ENCODE results near the gene PPP1R1B. TPM values are rescaled to one million over a fixed set of nuclear protein-coding genes. Genes with fewer than 3 reads are reported as not detected.

The PPP1R1B gene
- total RNA-seq, 1 experiment from 2014 or later, result not detected

DNA sequence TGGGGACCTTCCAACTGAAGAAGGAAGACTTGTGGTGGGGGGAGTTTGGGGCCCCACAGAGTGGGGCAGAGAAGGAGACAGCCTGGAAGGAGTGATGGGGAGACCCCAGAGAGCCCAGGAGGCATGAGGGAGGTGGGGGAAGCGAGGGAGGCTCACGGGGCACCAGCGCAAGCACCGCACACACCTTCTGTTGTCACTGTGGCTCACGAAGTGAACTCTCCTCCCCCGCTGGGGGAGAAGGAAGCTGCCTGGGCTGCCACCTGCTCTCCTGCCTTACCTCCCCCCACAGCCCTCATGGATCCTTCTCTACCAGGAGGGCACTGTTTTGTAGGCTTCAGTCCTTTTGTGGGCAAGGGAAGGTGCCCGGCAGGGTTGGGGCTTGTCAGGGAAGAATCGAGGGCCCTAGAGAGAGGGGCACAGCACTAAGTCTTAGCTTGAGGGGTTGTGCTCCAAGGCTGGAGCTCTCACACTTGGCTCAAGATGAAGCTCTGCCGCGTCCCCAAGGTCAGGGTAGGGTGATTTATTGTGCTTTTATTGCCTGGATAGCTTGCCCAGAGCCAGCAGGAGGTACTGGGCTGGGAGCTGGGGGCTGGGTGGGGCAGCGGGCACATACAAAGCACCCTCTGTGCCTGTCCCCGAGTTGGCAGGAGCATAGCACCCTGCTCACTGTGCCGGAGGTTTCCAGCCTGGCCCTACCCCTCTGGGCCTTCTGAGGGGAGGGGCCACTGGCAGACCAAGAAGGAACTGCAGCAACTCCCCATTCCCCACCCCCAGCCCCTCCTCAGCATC lies 5.6 kb downstream of the PPP1R1B start:
- no peak for DNase-seq (ENCODE audit: low read depth)

- DNase-seq (ENCODE audit: low read depth), result no peak
Measured at GRCh38 chr17:39633570-39634183, 6.9 kb downstream of the PPP1R1B start.

DNA sequence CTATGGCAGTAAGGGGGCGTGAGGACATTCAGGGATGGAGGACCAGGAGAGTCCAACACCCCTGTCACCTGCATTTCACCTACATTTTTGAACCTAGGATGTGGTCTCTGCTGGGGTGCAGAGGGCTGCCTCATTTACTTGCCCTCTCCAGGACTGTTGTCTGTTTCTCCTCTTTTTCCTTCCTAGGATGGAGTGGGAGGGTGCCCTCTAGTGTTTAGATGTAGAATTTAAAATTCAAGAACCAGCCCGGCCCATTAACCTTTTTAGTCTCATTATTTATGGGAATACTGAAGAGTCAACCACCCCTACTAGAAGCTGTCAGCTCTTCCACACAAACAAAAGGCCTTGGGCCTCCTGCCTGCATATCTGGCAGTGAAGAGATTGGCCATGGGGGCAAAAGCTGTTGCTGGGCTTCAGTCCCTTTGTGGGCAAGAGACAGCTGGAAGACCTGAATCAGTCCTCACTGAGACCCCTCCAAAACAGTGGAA lies 7.7 kb downstream of the PPP1R1B start:
- peak; percentile 38 for DNase-seq (ENCODE audit: low read depth)

- no peak for DNase-seq (ENCODE audit: low read depth)
Measured at GRCh38 chr17:39635614-39636176, 8.9 kb downstream of the PPP1R1B start.

- DNase-seq (ENCODE audit: low read depth), result no peak
Measured at GRCh38 chr17:39636587-39636926, 9.8 kb downstream of the PPP1R1B start.

DNA sequence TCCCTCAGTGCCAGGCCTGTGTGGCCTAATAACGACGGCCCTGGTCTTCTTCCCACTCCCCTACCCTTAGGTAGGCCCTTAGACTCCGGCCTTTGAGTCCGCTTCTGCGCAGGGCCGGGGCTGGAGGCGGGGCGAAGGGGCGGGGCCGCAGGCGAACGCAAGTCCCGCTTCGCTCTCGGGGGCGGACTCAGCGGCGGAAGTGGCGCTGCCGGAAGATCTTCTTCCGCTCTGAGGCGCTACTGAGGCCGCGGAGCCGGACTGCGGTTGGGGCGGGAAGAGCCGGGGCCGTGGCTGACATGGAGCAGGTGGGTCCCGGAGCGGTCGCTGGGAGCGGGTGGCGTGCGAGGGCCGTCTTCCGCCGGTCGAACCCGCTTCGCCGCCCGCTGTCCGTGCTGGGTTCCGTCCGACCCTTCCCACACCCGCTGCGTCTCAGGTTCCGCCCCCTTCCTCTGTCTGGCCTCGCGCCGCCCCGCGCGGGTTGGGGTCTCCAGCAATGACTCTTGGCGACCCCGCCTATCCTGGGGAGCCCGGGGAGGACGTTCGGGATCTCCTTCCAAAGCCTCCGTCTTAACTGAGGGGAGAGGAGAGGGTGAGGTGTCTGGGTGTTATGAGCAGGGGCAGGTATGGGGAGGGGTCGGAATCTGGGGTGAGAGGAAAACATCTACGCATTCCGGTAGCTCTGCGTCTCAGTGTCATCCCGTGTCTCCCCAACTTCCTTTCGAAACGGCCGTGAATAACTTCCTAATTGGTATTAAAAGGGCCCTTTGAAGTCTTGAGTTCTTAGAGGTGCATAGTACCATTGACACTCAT lies 10.4 kb downstream of the PPP1R1B start, which contains the start of gene STARD3:
TSS of gene STARD3 (plus strand) at position 218 of the 810 bp plus-strand sequence. CDS start 16,388 bp downstream, outside the sequence.
- DNase-seq (ENCODE audit: low read depth), result peak; percentile 78

GRCh38 chr17:39638317-39638716 lies 11.6 kb downstream of the PPP1R1B start:
- DNase-seq (ENCODE audit: low read depth), result no peak

DNA sequence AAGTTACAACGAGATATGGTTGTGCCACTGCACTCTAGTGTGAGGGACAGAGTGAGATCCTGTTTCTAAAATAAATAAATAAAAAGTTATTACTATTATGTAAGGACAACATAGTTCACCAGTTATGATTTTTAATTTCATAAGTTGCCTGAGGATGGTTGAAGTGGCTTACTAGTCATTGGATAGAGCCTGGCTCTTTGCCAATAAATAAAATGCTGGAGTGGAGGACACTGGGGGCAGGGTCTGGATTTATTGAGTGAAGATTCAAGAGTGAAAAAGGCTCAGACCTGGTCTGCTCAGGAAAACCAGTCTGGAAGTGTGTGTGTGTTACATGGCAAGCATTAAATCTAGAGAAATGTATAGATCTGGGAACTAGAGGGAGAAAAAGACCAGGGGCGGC lies 12.3 kb downstream of the PPP1R1B start:
- DNase-seq (ENCODE audit: low read depth), result no peak

DNA sequence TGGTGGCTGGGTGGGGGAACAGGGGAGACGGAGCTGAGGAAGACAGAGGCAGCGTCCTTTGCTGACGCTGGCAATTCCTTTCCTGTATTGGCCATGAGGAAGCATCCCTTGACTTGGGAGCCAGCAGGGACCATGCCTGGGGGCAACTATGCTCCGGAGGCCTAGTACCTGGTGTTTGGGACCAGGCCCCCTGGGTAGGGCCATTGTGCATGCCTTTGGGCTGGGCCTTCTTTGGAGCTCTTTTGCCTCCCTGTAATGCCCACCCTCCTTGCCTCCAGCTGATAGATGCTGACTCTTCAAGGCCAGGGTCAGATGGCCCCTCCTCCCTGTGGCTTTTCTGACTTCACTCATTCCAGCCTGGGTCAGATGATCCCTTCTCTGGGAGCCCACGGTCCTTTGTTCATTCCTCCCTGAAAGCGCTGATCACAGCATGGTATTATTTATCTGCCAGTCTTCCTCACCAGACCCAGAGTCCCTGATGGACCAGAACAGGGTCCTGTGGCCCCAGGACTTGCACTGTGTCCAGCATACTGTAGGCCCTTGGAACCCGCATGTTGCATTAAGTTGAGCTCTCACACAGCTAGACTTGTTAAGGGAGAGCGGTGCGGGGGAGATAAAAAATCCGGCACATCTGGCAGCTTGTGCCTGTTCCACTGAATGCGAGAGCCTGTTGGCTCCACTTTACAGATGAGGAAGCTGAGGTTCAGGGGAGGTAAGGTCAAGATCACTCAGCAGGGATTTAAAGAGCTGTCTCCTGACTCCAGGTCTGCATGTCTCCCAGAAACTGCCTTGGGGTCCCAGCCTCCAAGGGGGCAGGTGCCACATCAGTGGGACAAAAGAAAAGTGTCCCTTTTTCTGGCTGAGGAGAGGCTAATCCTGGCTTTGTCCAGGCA lies 13.1 kb downstream of the PPP1R1B start:
- DNase-seq (ENCODE audit: low read depth), result no peak

DNA sequence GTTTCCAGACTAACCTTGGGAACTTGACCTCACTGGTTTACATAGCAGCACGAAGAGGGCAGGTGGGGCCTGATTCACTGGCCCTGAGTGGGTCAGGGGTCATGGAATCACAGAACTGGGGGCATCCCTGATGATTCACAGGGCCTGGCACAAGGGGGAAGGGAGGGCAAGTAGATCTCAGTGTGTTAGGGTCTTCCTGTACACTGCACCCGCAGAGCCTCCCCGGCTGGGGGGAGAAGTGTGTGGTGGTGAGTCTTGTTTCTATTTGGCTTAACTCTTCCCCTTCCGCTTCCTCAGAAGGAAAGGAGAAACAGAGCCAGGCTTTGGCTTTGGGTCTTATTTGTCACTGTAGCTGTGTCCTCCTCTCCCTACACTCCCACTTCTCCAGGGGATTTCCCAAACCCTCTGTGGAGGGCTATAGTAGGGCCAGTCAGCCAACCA lies 13.9 kb downstream of the PPP1R1B start:
- no peak for DNase-seq (ENCODE audit: low read depth)

GRCh38 chr17:39641097-39641496 lies 14.3 kb downstream of the PPP1R1B start:
- no peak for DNase-seq (ENCODE audit: low read depth)

DNA sequence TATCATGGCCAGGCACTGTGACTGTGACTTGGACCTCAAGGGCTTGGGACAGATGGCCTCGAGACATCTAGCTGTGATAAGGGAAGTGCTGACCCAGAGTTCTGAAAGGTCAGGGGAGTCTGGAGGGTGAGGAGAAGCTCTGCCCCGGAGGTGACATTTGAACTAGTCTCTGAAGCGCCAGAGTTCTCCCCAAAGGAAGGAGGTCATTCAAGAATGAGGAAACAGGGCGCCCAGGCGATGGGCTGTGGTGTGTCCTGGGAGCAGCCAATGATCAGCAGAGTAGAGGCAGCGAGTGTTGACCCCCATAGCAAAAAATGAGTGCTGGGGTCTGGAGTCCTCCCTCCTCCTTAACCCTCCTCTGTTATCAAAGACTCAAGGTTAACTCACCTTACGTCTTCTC lies 15.1 kb downstream of the PPP1R1B start:
- DNase-seq (ENCODE audit: low read depth), result no peak

DNA sequence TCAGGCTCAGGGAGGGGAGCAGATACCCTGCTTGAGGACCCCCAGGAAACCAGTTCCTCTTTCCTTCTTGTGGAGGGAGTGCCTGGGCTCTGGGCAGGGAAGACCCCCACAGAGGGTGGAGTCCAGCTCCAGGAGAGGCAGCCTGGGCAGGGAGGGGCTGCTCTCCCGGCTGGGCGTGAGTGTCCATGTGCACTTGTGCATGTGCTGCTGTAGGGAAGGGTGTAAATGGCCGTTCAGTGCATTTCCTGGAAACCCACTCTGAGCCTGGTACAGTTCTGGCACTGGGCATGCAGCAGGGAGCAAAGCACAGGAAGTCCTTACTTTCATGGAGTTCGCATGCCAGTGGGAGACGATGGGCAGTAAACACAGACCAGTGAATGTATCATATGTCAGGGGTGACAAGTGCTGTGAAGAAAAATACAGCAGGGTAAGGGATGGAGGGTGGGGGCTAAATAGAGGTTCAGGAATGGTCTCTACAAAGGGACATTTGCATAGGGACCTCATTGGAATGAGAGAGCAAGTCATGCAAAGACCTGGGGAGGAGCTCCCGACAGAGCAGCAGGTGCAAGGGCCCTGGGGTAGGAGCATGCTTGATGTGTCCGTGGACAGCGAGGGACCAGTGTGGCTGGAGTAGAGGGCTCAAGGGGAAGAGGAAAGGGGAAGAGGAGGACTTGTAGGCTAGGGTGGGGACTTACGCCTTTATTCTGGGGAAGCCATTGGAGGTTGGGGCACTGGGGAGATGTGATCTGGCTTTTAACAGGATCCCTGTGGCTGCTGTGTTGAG lies 15.7 kb downstream of the PPP1R1B start:
- DNase-seq (ENCODE audit: low read depth), result no peak

DNA sequence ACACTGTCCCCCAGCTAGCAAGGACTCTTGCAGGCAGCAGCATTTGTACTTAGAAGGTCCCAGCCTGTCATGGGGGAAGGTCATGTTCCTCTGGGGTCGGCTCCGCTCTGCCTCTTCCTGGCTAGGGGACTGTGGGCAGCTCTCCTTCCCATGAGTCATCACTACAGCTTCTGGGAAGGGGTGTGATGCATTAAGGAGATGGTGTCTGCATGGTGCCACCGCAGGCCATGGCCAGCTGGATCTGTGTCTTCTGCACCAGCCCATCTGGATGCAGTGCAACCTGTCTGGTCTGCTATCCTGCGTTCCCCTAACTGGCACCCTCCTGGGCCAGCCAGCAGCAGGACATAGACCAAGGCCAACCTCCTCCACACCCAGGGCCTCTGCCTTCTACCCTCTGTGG lies 16.5 kb downstream of the PPP1R1B start:
- peak; percentile 64 for DNase-seq (ENCODE audit: low read depth)

DNA sequence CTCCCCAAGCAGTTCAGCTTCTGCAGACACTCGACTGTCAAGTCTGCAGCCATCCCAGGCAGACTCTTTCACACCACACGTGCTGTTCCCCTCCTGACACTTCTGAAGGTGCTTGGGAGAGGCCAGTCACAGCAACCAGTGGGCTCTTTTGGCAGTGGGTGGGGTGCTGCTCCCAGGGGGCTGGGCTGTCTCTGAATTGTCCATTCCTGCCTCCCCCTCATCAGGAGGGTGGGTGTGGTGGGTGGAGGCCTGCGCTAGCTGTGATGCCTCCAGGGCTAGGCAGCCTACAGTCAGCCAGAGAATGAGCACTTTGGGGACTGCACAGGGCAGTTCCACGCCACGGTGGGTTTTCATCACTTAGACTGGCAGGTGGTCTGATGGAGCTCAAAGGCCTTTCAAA lies 20.5 kb downstream of the PPP1R1B start:
- no peak for DNase-seq (ENCODE audit: low read depth)

DNA sequence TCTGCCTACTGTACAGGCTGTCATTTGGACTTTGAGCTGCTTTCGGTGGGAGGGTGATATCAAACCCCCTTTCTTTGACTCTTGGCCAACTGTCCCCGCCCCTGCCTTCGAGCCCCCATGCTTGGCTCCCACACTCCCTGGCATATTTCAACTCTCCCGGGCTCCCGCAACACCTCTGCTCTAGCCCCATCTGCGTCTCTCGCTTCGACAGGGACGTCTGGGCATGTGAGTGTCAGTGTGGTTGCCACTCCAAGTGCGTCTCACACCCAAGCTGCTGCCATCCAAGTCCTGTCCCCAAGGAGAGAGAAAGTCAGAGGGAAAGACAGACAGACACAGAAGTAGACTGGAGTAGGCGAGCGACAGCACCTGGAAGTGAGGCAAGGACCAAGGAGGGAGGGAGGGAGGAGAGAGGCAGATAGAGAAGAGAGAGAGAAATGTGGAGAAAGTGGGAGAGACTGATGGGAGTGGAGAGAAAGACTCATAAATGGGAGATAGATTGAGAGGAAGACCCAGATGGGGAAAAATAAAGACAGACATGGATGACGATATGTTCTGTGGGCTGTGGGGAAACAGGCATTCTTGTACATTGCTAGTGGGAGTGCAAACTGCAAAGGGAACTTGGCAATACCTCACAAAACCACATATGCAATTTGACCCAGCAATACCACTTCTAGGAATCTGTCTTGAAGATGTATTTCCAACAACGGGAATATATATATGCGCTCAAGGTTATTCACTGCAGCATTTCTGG lies 22.0 kb downstream of the PPP1R1B start:
- no peak for DNase-seq (ENCODE audit: low read depth)

- no peak for DNase-seq (ENCODE audit: low read depth)
Measured at GRCh38 chr17:39650121-39650579, 23.4 kb downstream of the PPP1R1B start.

DNA sequence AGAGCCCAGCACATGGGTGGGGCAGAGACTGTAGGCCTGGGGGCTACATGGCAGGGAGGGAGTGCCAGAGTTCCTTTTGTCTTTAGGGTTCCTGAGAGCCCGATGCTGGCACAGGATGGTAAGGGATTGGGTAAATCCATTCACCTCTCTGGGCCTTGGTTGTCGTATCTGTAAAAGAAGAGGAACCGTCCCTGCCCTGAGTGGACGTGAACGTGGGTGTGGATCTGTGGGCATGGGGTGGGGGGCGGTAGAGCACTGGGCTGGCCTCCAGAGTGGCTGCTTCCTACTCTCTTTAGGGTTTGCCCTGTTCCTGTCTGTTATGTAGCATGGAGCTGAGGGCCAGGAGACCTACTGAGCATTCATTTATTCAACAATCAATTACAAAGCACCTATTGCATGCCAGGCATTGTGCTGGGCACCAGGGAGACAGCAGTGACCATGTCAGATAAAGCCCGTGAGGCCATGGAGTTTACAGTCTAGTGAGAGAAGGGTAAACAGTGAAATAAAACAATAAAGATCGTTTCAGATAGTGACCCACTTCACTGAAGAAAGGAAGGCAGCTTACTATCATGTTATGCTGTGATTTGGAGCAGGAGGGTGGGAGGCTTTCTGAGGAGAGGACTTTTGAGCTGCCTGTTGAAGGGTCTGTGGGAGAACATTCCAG lies 25.3 kb downstream of the PPP1R1B start:
- DNase-seq (ENCODE audit: low read depth), result no peak
